HepG2 (cell line): ENCODE measurements around the gene PACSIN1. TPM values are rescaled to one million over a fixed set of nuclear protein-coding genes. Genes with fewer than 3 reads are reported as not detected.

ENCODE experiments used
- ATAC-seq: fragments of 200-7000 bp; cut with Tn5 transposase; 3 replicates; pipeline ENCODE4 v1.9.1; 2020; ENCODE audit warnings: mild to moderate bottlenecking, moderate library complexity
- BruUV-seq: library from RNA; stranded (reverse); fragments of 400-500 nt; replicated peaks from 2 replicates; lab custom pipeline; 2021; lab: Mats Ljungman, UMichigan
- CTCF ChIA-PET: fragments of 300-600 bp; formaldehyde crosslinking; extraction: SDS; loops from one replicate; lab custom pipeline; 2021; ENCODE audit warnings: low total read pairs, inconsistent platforms, low intra/inter-chr PET ratio; lab: Yijun Ruan, JAX
- POLR2A ChIA-PET: fragments of 350-600 bp; sonication (Branson Sonifier 250); formaldehyde crosslinking; loops from one replicate; lab custom pipeline; 2020; ENCODE audit warnings: antibody characterized with exemption, inconsistent platforms; lab: Yijun Ruan, JAX
- DNase-seq: peaks from one replicate; pipeline ENCODE4 v3.0.0-alpha.2; 2015; ENCODE audit warnings: low spot score
- FAIRE-seq: peaks from 3 replicates; lab custom pipeline; 2011; peaks lifted over from hg19 to GRCh38; lab: Jason Lieb, UNC
- H2AFZ ChIP-seq: one replicate; pipeline ENCODE4 v1.6.1; 2011; ENCODE audit warnings: low read length, inconsistent platforms
- H3K27ac ChIP-seq: fragments of 300-600 bp; 3 replicates; pipeline ENCODE4 v1.8.0; 2011; ENCODE audit warnings: mixed run types, mild to moderate bottlenecking, mixed read lengths, low read length, inconsistent platforms; ENCODE audit not compliant: insufficient read depth; ENCODE audit errors: extremely low read length
- H3K27me3 ChIP-seq, 2 experiments: fragments of 200-600 bp in 1 of 2; 2 replicates in 1 of 2; 3 replicates in 1 of 2; pipeline versions ENCODE4 v1.6.0 to v1.8.0; 2011; ENCODE audit warnings: low read length in 2 of 2, mild to moderate bottlenecking in 2 of 2, moderate library complexity in 2 of 2, inconsistent platforms in 1 of 2; ENCODE audit not compliant: insufficient read depth in 2 of 2, control insufficient read depth in 1 of 2
- H3K36me3 ChIP-seq, 2 experiments: fragments of 200-600 bp in 1 of 2; replicated peaks in 1 of 2; 2 replicates in 1 of 2; 3 replicates in 1 of 2; pipeline versions ENCODE4 v1.5.1 to v1.8.0; 2011; ENCODE audit warnings: low read length in 2 of 2, inconsistent platforms in 1 of 2; ENCODE audit not compliant: insufficient read depth in 2 of 2, control insufficient read depth in 1 of 2
- H3K4me1 ChIP-seq: 2 replicates; pipeline ENCODE4 v1.5.1; 2012; ENCODE audit warnings: low read length, inconsistent platforms; ENCODE audit not compliant: insufficient read depth
- H3K4me2 ChIP-seq: 2 replicates; pipeline ENCODE4 v1.6.0; 2011; ENCODE audit warnings: low read depth, low read length, inconsistent platforms
- H3K4me3 ChIP-seq, 3 experiments: fragments of 200-600 bp in 1 of 3; sonication (generic), shearing (Covaris generic) in 1 of 3; replicated peaks in 1 of 3; 2 replicates each; pipeline ENCODE4 v1.5.1; 2011 to 2016; ENCODE audit warnings: low read length in 3 of 3, inconsistent platforms in 2 of 3, low read depth in 2 of 3, mild to moderate bottlenecking in 2 of 3, control low read depth in 1 of 3, mixed read lengths in 1 of 3; ENCODE audit not compliant: insufficient read depth in 1 of 3
- H3K79me2 ChIP-seq: one replicate; pipeline ENCODE4 v1.6.1; 2011; ENCODE audit warnings: low read length, inconsistent platforms; ENCODE audit not compliant: insufficient read depth
- H3K9ac ChIP-seq: 2 replicates; pipeline ENCODE4 v1.6.0; 2011; ENCODE audit warnings: mild to moderate bottlenecking, low read depth, low read length, inconsistent platforms; ENCODE audit not compliant: insufficient read depth
- H3K9me3 ChIP-seq: 2 replicates; pipeline ENCODE4 v1.5.1; 2012; ENCODE audit warnings: mild to moderate bottlenecking, low read length
- H4K20me1 ChIP-seq: 2 replicates; pipeline ENCODE4 v1.6.0; 2011; ENCODE audit warnings: inconsistent platforms, mild to moderate bottlenecking, low read length, moderate library complexity; ENCODE audit not compliant: insufficient read depth
- EZH2 ChIP-seq: conservative IDR thresholded peaks from 2 replicates; pipeline ENCODE4 v1.6.1; 2012; ENCODE audit warnings: mild to moderate bottlenecking, low read depth, low read length, moderate library complexity
- FOXO4 ChIP-seq: sonication (generic); formaldehyde crosslinking; conservative IDR thresholded peaks from 2 replicates; pipeline ENCODE4 v1.8.1; 2023; ENCODE audit warnings: missing genetic modification reagents
- HBP1 ChIP-seq: IDR thresholded peaks from 2 replicates; pipeline ENCODE4 v1.6.1; 2016; ENCODE audit warnings: low read depth, control low read depth
- ZMYM3 ChIP-seq: sonication (generic); formaldehyde crosslinking; IDR thresholded peaks from 2 replicates; pipeline ENCODE4 v1.5.1; 2020; ENCODE audit warnings: mild to moderate bottlenecking, missing genetic modification reagents
- ZNF143 ChIP-seq: sonication (generic); formaldehyde crosslinking; IDR thresholded peaks from 2 replicates; pipeline ENCODE4 v1.4.0; 2020; ENCODE audit warnings: missing genetic modification reagents
- ZNF34 ChIP-seq: sonication (generic); formaldehyde crosslinking; IDR thresholded peaks from 2 replicates; pipeline ENCODE4 v1.4.0; 2020; ENCODE audit warnings: mild to moderate bottlenecking, missing genetic modification reagents, borderline replicate concordance
- ZNF530 ChIP-seq: sonication (generic); formaldehyde crosslinking; IDR thresholded peaks from 2 replicates; pipeline ENCODE4 v1.5.0; 2020; ENCODE audit warnings: low read depth, mild to moderate bottlenecking, missing genetic modification reagents
- ZNF768 ChIP-seq: sonication (generic); formaldehyde crosslinking; IDR thresholded peaks from 2 replicates; pipeline ENCODE4 v1.4.0; 2020; ENCODE audit warnings: missing genetic modification reagents
- WGBS: methylation state at CpG from one replicate; pipeline ENCODE4 v1.1.6; 2017; ENCODE audit warnings: low lambda C conversion rate; 5-methylcytosine and 5-hydroxymethylcytosine counted together
- in situ Hi-C: cut with HindIII; loops from 2 replicates; pipeline ENCODE4 v1.10.0; 2017; ENCODE audit warnings: low pct_unique_long_range_greater_than_20kb; ENCODE audit not compliant: extremely low pct_ligation_motif_present
- intact Hi-C: fragments of 100-400 bp; cut with micrococcal nuclease; formaldehyde crosslinking; loops from one replicate; pipeline ENCODE4 v1.10.0; 2022; ENCODE audit not compliant: unreplicated experiment
- polyA plus RNA-seq, 8 experiments: library from polyadenylated mRNA; depleted of rRNA in 3 of 8; stranded (reverse) in 7 of 8; unstranded in 1 of 8; fragments of >200 nt; fragmentation: Illumina TruSeq in 4 of 8; extraction: Trizol in 4 of 8; gene quantifications; 2 replicates each; pipeline versions ENCODE4 v1.2.1 to v1.2.3, GENCODE V29; 2011 to 2016; ENCODE audit warnings: low read depth in 4 of 8, missing spikeins in 1 of 8, mixed read lengths in 1 of 8; ENCODE audit not compliant: insufficient read depth in 1 of 8
- total RNA-seq, 5 experiments: library from RNA; depleted of rRNA; stranded (reverse); fragments of >200 nt; fragmentation: Illumina TruSeq; extraction: Trizol; gene quantifications; 2 replicates each; pipeline ENCODE4 v1.2.3, GENCODE V29; 2016; ENCODE audit warnings: low read depth in 1 of 5
- TF ChIP-seq, protein P1 (sequence below): sonication (generic); formaldehyde crosslinking; IDR thresholded peaks from 2 replicates; pipeline ENCODE4 v1.4.0; 2020; ENCODE audit warnings: mild to moderate bottlenecking, missing genetic modification reagents
- TF ChIP-seq, protein P2 (sequence below): sonication (generic); formaldehyde crosslinking; IDR thresholded peaks from 2 replicates; pipeline ENCODE4 v1.8.0; 2022; ENCODE audit warnings: mild to moderate bottlenecking, missing genetic modification reagents

Gene PACSIN1
- total and polyA plus RNA-seq, 2 of the 13 experiments (the other 11 are each of a cell fraction or from before 2014, with no cell fraction given): not detected

- no peak overlapping the region for H3K4me3 ChIP-seq
- POLR2A ChIA-PET: no interaction called here
- no TSS peak for BruUV-seq
- no peak overlapping the region for H3K4me2 ChIP-seq
- in situ Hi-C loops: no loop called here
- CTCF ChIA-PET: no interaction called here
- H3K79me2 ChIP-seq: no peaks in the 10 kb centered on the region
- no peak overlapping the region for H2AFZ ChIP-seq
- H3K9me3 ChIP-seq: no peaks in the 10 kb centered on the region
- H3K36me3 ChIP-seq: no peaks in the 10 kb centered on the region
- H3K9ac ChIP-seq: no peak overlapping the region
- no peak for ATAC-seq
- intact Hi-C loops: loop anchor here (2.0 kb wide), 1 partner anchor 61 kb away; no protein-coding TSS in a partner anchor
- TF ChIP-seq ZNF530: no peak
- TF ChIP-seq, protein P1, sequence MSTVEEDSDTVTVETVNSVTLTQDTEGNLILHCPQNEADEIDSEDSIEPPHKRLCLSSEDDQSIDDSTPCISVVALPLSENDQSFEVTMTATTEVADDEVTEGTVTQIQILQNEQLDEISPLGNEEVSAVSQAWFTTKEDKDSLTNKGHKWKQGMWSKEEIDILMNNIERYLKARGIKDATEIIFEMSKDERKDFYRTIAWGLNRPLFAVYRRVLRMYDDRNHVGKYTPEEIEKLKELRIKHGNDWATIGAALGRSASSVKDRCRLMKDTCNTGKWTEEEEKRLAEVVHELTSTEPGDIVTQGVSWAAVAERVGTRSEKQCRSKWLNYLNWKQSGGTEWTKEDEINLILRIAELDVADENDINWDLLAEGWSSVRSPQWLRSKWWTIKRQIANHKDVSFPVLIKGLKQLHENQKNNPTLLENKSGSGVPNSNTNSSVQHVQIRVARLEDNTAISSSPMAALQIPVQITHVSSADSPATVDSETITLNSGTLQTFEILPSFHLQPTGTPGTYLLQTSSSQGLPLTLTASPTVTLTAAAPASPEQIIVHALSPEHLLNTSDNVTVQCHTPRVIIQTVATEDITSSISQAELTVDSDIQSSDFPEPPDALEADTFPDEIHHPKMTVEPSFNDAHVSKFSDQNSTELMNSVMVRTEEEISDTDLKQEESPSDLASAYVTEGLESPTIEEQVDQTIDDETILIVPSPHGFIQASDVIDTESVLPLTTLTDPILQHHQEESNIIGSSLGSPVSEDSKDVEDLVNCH: no peak
- no peak for TF ChIP-seq HBP1 (CRISPR knock-in tag)
- peak; percentile 52; the same call in 1 of the 2 replicates for TF ChIP-seq ZMYM3 (CRISPR knock-in tag)
- TF ChIP-seq ZNF34: no peak
- TF ChIP-seq ZNF768: peak; percentile 96
- no peak for TF ChIP-seq EZH2
- TF ChIP-seq, protein P2, sequence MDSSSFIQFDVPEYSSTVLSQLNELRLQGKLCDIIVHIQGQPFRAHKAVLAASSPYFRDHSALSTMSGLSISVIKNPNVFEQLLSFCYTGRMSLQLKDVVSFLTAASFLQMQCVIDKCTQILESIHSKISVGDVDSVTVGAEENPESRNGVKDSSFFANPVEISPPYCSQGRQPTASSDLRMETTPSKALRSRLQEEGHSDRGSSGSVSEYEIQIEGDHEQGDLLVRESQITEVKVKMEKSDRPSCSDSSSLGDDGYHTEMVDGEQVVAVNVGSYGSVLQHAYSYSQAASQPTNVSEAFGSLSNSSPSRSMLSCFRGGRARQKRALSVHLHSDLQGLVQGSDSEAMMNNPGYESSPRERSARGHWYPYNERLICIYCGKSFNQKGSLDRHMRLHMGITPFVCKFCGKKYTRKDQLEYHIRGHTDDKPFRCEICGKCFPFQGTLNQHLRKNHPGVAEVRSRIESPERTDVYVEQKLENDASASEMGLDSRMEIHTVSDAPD (CRISPR knock-in tag): no peak
- TF ChIP-seq ZNF143 (CRISPR knock-in tag): no peak
- TF ChIP-seq FOXO4 (CRISPR knock-in tag): no peak
- WGBS: 34% methylated on average over 8 of the region's 8 CpGs
- no peak for FAIRE-seq
- H3K27me3 ChIP-seq: peaks cover 8 to 55% of the 10 kb centered on the region in 2 experiments; a peak in 4 of 5 replicates
- DNase-seq: no peak
- H4K20me1 ChIP-seq: no peaks in the 10 kb centered on the region
- peaks cover 27% of the 10 kb centered on the region for H3K4me1 ChIP-seq
- no peak overlapping the region for H3K27ac ChIP-seq
Observed at GRCh38 chr6:34523441-34524206, 57.7 kb downstream of the PACSIN1 start.
